BE2C (cell line): ENCODE measurements around the gene TKTL1.

ENCODE experiments used
- DNase-seq: peaks from one replicate; pipeline ENCODE4 v3.0.0-alpha.2; 2020
- H3K27me3 ChIP-seq: fragments of 250-450 bp; sonication (Bioruptor Pico); 2 replicates; pipeline ENCODE4 v1.5.1; 2020; ENCODE audit warnings: mild to moderate bottlenecking
- H3K36me3 ChIP-seq: fragments of 250-450 bp; sonication (Bioruptor Pico); 2 replicates; pipeline ENCODE4 v1.5.1; 2020; ENCODE audit warnings: mild to moderate bottlenecking
- H3K4me1 ChIP-seq: fragments of 250-450 bp; sonication (Bioruptor Pico); 2 replicates; pipeline ENCODE4 v1.5.1; 2020
- H3K4me3 ChIP-seq: 2 replicates; pipeline ENCODE4 v1.5.1; 2011; ENCODE audit warnings: low read depth, low read length
- H3K9me3 ChIP-seq: fragments of 250-450 bp; sonication (Bioruptor Pico); 2 replicates; pipeline ENCODE4 v1.5.1; 2020
- CTCF ChIP-seq: IDR thresholded peaks from 2 replicates; pipeline ENCODE4 v1.5.1; 2012; ENCODE audit warnings: mild to moderate bottlenecking, low read depth, low read length

Gene TKTL1

GRCh38 chrX:154304846-154305245, 9.3 kb downstream of the TKTL1 start:
- Histone ChIP-seq H3K36me3 (no peaks in the 10 kb centered on the region), H3K4me3 (no peak overlapping the region), H3K9me3 (no peaks in the 10 kb centered on the region), H3K4me1 (no peaks in the 10 kb centered on the region), H3K27me3 (no peaks in the 10 kb centered on the region)
- TF ChIP-seq CTCF, result no peak
- no peak for DNase-seq

GRCh38 chrX:154305541-154306205, 10.1 kb downstream of the TKTL1 start:
- no peaks in the 10 kb centered on the region for H3K4me1 ChIP-seq
- TF ChIP-seq CTCF, result no peak
- H3K9me3 ChIP-seq, result no peaks in the 10 kb centered on the region
- no peak overlapping the region for H3K4me3 ChIP-seq
- H3K36me3 ChIP-seq, result no peaks in the 10 kb centered on the region
- no peaks in the 10 kb centered on the region for H3K27me3 ChIP-seq
- no peak for DNase-seq

- Histone ChIP-seq H3K27me3 (no peaks in the 10 kb centered on the region), H3K4me1 (no peaks in the 10 kb centered on the region), H3K36me3 (no peaks in the 10 kb centered on the region), H3K9me3 (no peaks in the 10 kb centered on the region), H3K4me3 (no peak overlapping the region)
- no peak for DNase-seq
- TF ChIP-seq CTCF, result no peak
These were observed 11.6 kb downstream of the TKTL1 start for GRCh38 chrX:154307202-154307601.

GRCh38 chrX:154308108-154308946, 12.7 kb downstream of the TKTL1 start:
- TF ChIP-seq CTCF, result peak; percentile 75
- DNase-seq, result peak; percentile 66
- no peaks in the 10 kb centered on the region for H3K27me3 ChIP-seq
- no peaks in the 10 kb centered on the region for H3K36me3 ChIP-seq
- H3K4me3 ChIP-seq, result no peak overlapping the region
- H3K4me1 ChIP-seq, result no peaks in the 10 kb centered on the region
- H3K9me3 ChIP-seq, result no peaks in the 10 kb centered on the region

GRCh38 chrX:154309041-154309775, 13.6 kb downstream of the TKTL1 start:
- no peaks in the 10 kb centered on the region for H3K27me3 ChIP-seq
- H3K9me3 ChIP-seq, result no peaks in the 10 kb centered on the region
- H3K36me3 ChIP-seq, result no peaks in the 10 kb centered on the region
- H3K4me3 ChIP-seq, result no peak overlapping the region
- no peak for DNase-seq
- no peaks in the 10 kb centered on the region for H3K4me1 ChIP-seq
- no peak for TF ChIP-seq CTCF
